ENCODE data around the gene ITGB7.

ITGB7 gene

GRCh38 chr12:53231921-53232645 is 25.0 kb upstream of the ITGB7 start, which contains the start of gene RARG:
Gene RARG, minus strand, starts transcription at chr12:53232209. Its CDS starts 4,664 bp downstream, at chr12:53227545.
- DNase-seq (ENCODE audit: low read depth in 2 of 2): peak in 1 of 2 donors; percentile 59

- no peak for DNase-seq (ENCODE audit: low read depth in 2 of 2)
Observed at GRCh38 chr12:53231671-53231920, 24.5 kb upstream of the ITGB7 start.

GRCh38 chr12:53230108-53230845 is 23.2 kb upstream of the ITGB7 start:
- DNase-seq (ENCODE audit: low read depth in 2 of 2): no peak

GRCh38 chr12:53229454-53229853 is 22.4 kb upstream of the ITGB7 start:
- DNase-seq (ENCODE audit: low read depth in 2 of 2): no peak

- no peak for DNase-seq (ENCODE audit: low read depth in 2 of 2)
Observed at GRCh38 chr12:53227836-53228235, 20.8 kb upstream of the ITGB7 start.

GRCh38 chr12:53227341-53227740 is 20.3 kb upstream of the ITGB7 start:
- DNase-seq (ENCODE audit: low read depth in 2 of 2): no peak

- DNase-seq (ENCODE audit: low read depth in 2 of 2): no peak
Observed at GRCh38 chr12:53226815-53227214, 19.8 kb upstream of the ITGB7 start.

GRCh38 chr12:53225635-53226424 is 18.8 kb upstream of the ITGB7 start:
- DNase-seq (ENCODE audit: low read depth in 2 of 2): no peak

GRCh38 chr12:53224897-53225634 is 18.0 kb upstream of the ITGB7 start:
- DNase-seq (ENCODE audit: low read depth in 2 of 2): no peak

- DNase-seq (ENCODE audit: low read depth in 2 of 2): no peak
Observed at GRCh38 chr12:53224061-53224896, 17.2 kb upstream of the ITGB7 start.

GRCh38 chr12:53223389-53224060 is 16.5 kb upstream of the ITGB7 start:
- DNase-seq (ENCODE audit: low read depth in 2 of 2): no peak

GRCh38 chr12:53222806-53223261 is 15.8 kb upstream of the ITGB7 start:
- DNase-seq (ENCODE audit: low read depth in 2 of 2): no peak

GRCh38 chr12:53222170-53222721 is 15.2 kb upstream of the ITGB7 start:
- DNase-seq (ENCODE audit: low read depth in 2 of 2): no peak

- DNase-seq (ENCODE audit: low read depth in 2 of 2): no peak
Observed at GRCh38 chr12:53221203-53222080, 14.4 kb upstream of the ITGB7 start.

- DNase-seq (ENCODE audit: low read depth in 2 of 2): peak; percentile 70 to 77
Observed at GRCh38 chr12:53220694-53221202, 13.7 kb upstream of the ITGB7 start.

- peak; percentile 72 for DNase-seq (ENCODE audit: low read depth in 2 of 2)
Observed at GRCh38 chr12:53219956-53220693, 13.1 kb upstream of the ITGB7 start.

- DNase-seq (ENCODE audit: low read depth in 2 of 2): peak in 1 of 2 donors; percentile 48
Observed at GRCh38 chr12:53219292-53219955, 12.4 kb upstream of the ITGB7 start.
